Spleen (tissue), 11 donors: ENCODE data around the gene DNHD1. TPM values are rescaled to one million over a fixed set of nuclear protein-coding genes. Genes with fewer than 3 reads are reported as not detected.

ENCODE experiments used
- DNase-seq: peaks from one replicate; pipeline ENCODE4 v3.0.0-alpha.2; 2020
- H3K27ac ChIP-seq, 8 donors: fragments of 200-600 bp; sonication (generic) in 7 of 8; 1 replicate in 4 of 8; 2 replicates in 4 of 8; pipeline versions ENCODE4 v1.5.0 to v1.8.0; 2016 to 2021; ENCODE audit warnings: inconsistent platforms in 4 of 8, mild to moderate bottlenecking in 4 of 8, moderate library complexity in 1 of 8
- H3K27me3 ChIP-seq, 7 donors: fragments of 200-600 bp; sonication (generic) in 6 of 7; replicated peaks in 1 of 7; 1 replicate in 4 of 7; 2 replicates in 3 of 7; pipeline versions ENCODE4 v1.5.0 to v1.8.0; 2016 to 2021; ENCODE audit warnings: inconsistent platforms in 3 of 7, mild to moderate bottlenecking in 1 of 7
- H3K36me3 ChIP-seq, 6 donors: fragments of 200-600 bp; sonication (generic) in 5 of 6; 1 replicate in 4 of 6; 2 replicates in 2 of 6; pipeline versions ENCODE4 v1.5.0 to v1.8.0; 2016 to 2021; ENCODE audit warnings: inconsistent platforms in 2 of 6
- H3K4me1 ChIP-seq, 6 donors: fragments of 200-600 bp; sonication (generic) in 5 of 6; 1 replicate in 3 of 6; 2 replicates in 3 of 6; pipeline versions ENCODE4 v1.5.0 to v1.8.0; 2016 to 2021; ENCODE audit warnings: inconsistent platforms in 3 of 6
- H3K4me3 ChIP-seq, 8 donors: fragments of 200-600 bp; sonication (generic) in 7 of 8; 1 replicate in 4 of 8; 2 replicates in 4 of 8; pipeline versions ENCODE4 v1.5.0 to v1.8.0; 2016 to 2021; ENCODE audit warnings: inconsistent platforms in 4 of 8, mild to moderate bottlenecking in 4 of 8, moderate library complexity in 2 of 8
- H3K9me3 ChIP-seq, 8 donors: fragments of 200-600 bp; sonication (generic) in 7 of 8; 1 replicate in 4 of 8; 2 replicates in 4 of 8; pipeline versions ENCODE4 v1.5.0 to v1.8.0; 2016 to 2021; ENCODE audit warnings: inconsistent platforms in 4 of 8
- CTCF ChIP-seq, 11 experiments: fragments of 200-600 bp in 7 of 11; fragments of 450-650 bp in 4 of 11; sonication (generic) in 4 of 11; IDR thresholded peaks in 8 of 11; conservative IDR thresholded peaks in 3 of 11; 1 replicate in 7 of 11; 2 replicates in 4 of 11; pipeline versions ENCODE4 v1.4.0 to v1.8.0; 2016 to 2021; ENCODE audit warnings: antibody characterized with exemption in 11 of 11, inconsistent platforms in 4 of 11, mild to moderate bottlenecking in 1 of 11
- POLR2A ChIP-seq, 3 donors: fragments of 450-650 bp; IDR thresholded peaks; one replicate each; pipeline ENCODE4 v1.5.1; 2017; ENCODE audit warnings: antibody characterized with exemption in 3 of 3, mild to moderate bottlenecking in 1 of 3
- POLR2AphosphoS5 ChIP-seq, 3 donors: sonication (generic); formaldehyde crosslinking; IDR thresholded peaks; one replicate each; pipeline ENCODE4 v1.5.1; 2017; ENCODE audit warnings: antibody characterized with exemption in 3 of 3
- WGBS, 5 donors: extraction: QIAGEN DNeasy Blood & Tissue Kit in 3 of 5; methylation state at CpG; one replicate each; pipeline versions ENCODE4 v1.1.5 to v1.1.7; 2013 to 2018; 5-methylcytosine and 5-hydroxymethylcytosine counted together
- intact Hi-C: fragments of 100-400 bp; cut with DNase I; formaldehyde crosslinking; loops from one replicate; pipeline ENCODE4 v1.15.0; 2023; ENCODE audit warnings: low total_unique reads
- polyA plus RNA-seq, 3 donors: library from polyadenylated mRNA; stranded (reverse); fragments of 200-250 nt; gene quantifications; one replicate each; pipeline ENCODE4 v1.2.1, GENCODE V29; 2013
- total RNA-seq, 7 donors: library from RNA; depleted of rRNA in 3 of 7; stranded (reverse); fragments of >200 nt in 3 of 7; fragmentation: NEBNext Ultra II Directional in 4 of 7; extraction: Animal tissue kit (Norgen Biotek cat#: 25700) in 4 of 7; gene quantifications; one replicate each; pipeline versions ENCODE4 v1.1.0 to v1.2.1, GENCODE V29; 2016 to 2021
- donor health status: healthy with polysubstance abuse.
- donor health status: DM: no; HTN: no; CAD: no; lungs with moderate emphysema.
- donor health status: DM: no; HTN: no; CAD: no.
- donor health status: Bipolar disorder and iron deficiency.
- donor health status: healthy.
- donor health status: DM: no; HTN: no; CAD: no.
- donor health status: DM: yes; HTN: yes; CAD: no.

The DNHD1 gene
- total and polyA plus RNA-seq, 10 donors, result 6.0 to 40.7 (median 25.8) TPM

- intact Hi-C loops, result no loop called here
- Histone ChIP-seq H3K9me3 (no peaks in the 10 kb centered on the region), H3K4me3 (peak overlapping the region in 4 of 8 donors; percentile 5 to 90 (median 72)), H3K27me3 (no peaks in the 10 kb centered on the region), H3K27ac (peak overlapping the region; percentile 38 to 98 (median 94)), H3K4me1 (peaks cover 59 to 91% (median 84%) of the 10 kb centered on the region in 6 donors), H3K36me3 (peaks cover 9 to 61% (median 37%) of the 10 kb centered on the region in 6 donors)
- WGBS, 5 donors, result 14 to 23% (median 17%) methylated on average over 11 of the region's 11 CpGs
- DNase-seq, result peak; percentile 92
- TF ChIP-seq CTCF (IDR thresholded peaks at IDR 0.05 in 8 of 11, conservative IDR thresholded peaks at IDR 0.05 in 3 of 11), result no peak
- TF ChIP-seq POLR2AphosphoS5 (IDR thresholded peaks at IDR 0.05), result peak; percentile 83 to 87 (median 83)
Measured at GRCh38 chr11:6606471-6607189, 109.5 kb downstream of the DNHD1 start.

- TF ChIP-seq POLR2A (IDR thresholded peaks at IDR 0.05), result no peak
- no peak for TF ChIP-seq CTCF (IDR thresholded peaks at IDR 0.05 in 8 of 11, conservative IDR thresholded peaks at IDR 0.05 in 3 of 11)
- TF ChIP-seq POLR2AphosphoS5 (IDR thresholded peaks at IDR 0.05), result no peak
- intact Hi-C loops, result no loop called here
- H3K27me3 ChIP-seq, result no peaks in the 10 kb centered on the region
- peak overlapping the region in 3 of 8 donors; percentile 5 to 85 (median 60) for H3K4me3 ChIP-seq
- peaks cover 9 to 58% (median 37%) of the 10 kb centered on the region in 6 donors for H3K36me3 ChIP-seq
- H3K27ac ChIP-seq, result peak overlapping the region; percentile 38 to 98 (median 94)
- peaks cover 52 to 85% (median 79%) of the 10 kb centered on the region in 6 donors for H3K4me1 ChIP-seq
- no peak for DNase-seq
- H3K9me3 ChIP-seq, result no peaks in the 10 kb centered on the region
Measured at GRCh38 chr11:6607190-6607795, 110.2 kb downstream of the DNHD1 start.

GRCh38 chr11:6608011-6608410 is 110.9 kb downstream of the DNHD1 start:
- no peaks in the 10 kb centered on the region for H3K9me3 ChIP-seq
- TF ChIP-seq CTCF (IDR thresholded peaks at IDR 0.05 in 8 of 11, conservative IDR thresholded peaks at IDR 0.05 in 3 of 11), result no peak
- peak in 2 of 3 donors; percentile 24 to 31 for TF ChIP-seq POLR2AphosphoS5 (IDR thresholded peaks at IDR 0.05)
- no peak overlapping the region for H3K4me3 ChIP-seq
- H3K4me1 ChIP-seq, result peaks cover 55 to 85% (median 78%) of the 10 kb centered on the region in 6 donors
- WGBS, 5 donors, result 91 to 94% (median 92%) methylated on average over 6 to 9 of the region's 9 CpGs
- peak overlapping the region in 7 of 8 donors; percentile 90 to 98 (median 94) for H3K27ac ChIP-seq
- intact Hi-C loops, result no loop called here
- H3K27me3 ChIP-seq, result no peaks in the 10 kb centered on the region
- H3K36me3 ChIP-seq, result peaks cover 9 to 58% (median 37%) of the 10 kb centered on the region in 6 donors
- peak; percentile 64 for DNase-seq
